GM19043 (cell line): ENCODE results near the gene TTC31.
A peak's percentile ranks its signal among the peaks of the same experiment; 100 is the strongest.
"Not testable (repeated sequence)": the region's sequence is repeated elsewhere in the genome, so short reads cannot be mapped to it uniquely, and the experiment has no call there.

ENCODE experiments used
- ATAC-seq: cut with Tn5 transposase; IDR thresholded peaks from one replicate; pipeline ENCODE4 v1.9.1; 2021; ENCODE audit warnings: low read depth; ENCODE audit not compliant: unreplicated experiment

Gene TTC31

GRCh38 chr2:74457129-74457548 is 25.7 kb upstream of the TTC31 start:
- ATAC-seq: no peak

GRCh38 chr2:74457549-74458131 is 25.2 kb upstream of the TTC31 start:
- ATAC-seq: peak; percentile 14

GRCh38 chr2:74458132-74458937 is 24.5 kb upstream of the TTC31 start, which contains the start of gene WBP1:
Gene WBP1 (plus strand): TSS chr2:74458438. CDS start chr2:74458603, 165 bp downstream.
- ATAC-seq: peak; percentile 81

- no peak for ATAC-seq
Observed at GRCh38 chr2:74458938-74459363, 23.9 kb upstream of the TTC31 start.

- ATAC-seq: not testable (repeated sequence)
Observed at GRCh38 chr2:74459503-74460118, 23.3 kb upstream of the TTC31 start.

GRCh38 chr2:74460187-74460586 is 22.7 kb upstream of the TTC31 start:
- not testable (repeated sequence) for ATAC-seq

- ATAC-seq: no peak
Observed at GRCh38 chr2:74461187-74462053, 21.5 kb upstream of the TTC31 start.

GRCh38 chr2:74462054-74462785 is 20.7 kb upstream of the TTC31 start:
- ATAC-seq: no peak

GRCh38 chr2:74462786-74463105 is 20.1 kb upstream of the TTC31 start:
- ATAC-seq: no peak

GRCh38 chr2:74464406-74464805 is 18.5 kb upstream of the TTC31 start:
- no peak for ATAC-seq

GRCh38 chr2:74470742-74471141 is 12.1 kb upstream of the TTC31 start:
- ATAC-seq: not testable (repeated sequence)

- no peak for ATAC-seq
Observed at GRCh38 chr2:74471332-74472065, 11.4 kb upstream of the TTC31 start.

GRCh38 chr2:74472086-74472944 is 10.6 kb upstream of the TTC31 start, which contains the start of gene MRPL53:
Gene MRPL53 (minus strand): TSS chr2:74472680. CDS start chr2:74472660, 20 bp downstream.
- peak; percentile 88 for ATAC-seq

- no peak for ATAC-seq
Observed at GRCh38 chr2:74472945-74473258, 10.0 kb upstream of the TTC31 start.

GRCh38 chr2:74474481-74474880 is 8.4 kb upstream of the TTC31 start:
- ATAC-seq: no peak

GRCh38 chr2:74474899-74475298 is 8.0 kb upstream of the TTC31 start:
- no peak for ATAC-seq

GRCh38 chr2:74481431-74481830 is 1.4 kb upstream of the TTC31 start:
- no peak for ATAC-seq

GRCh38 chr2:74481961-74482800 is 700 bp upstream of the TTC31 start:
- peak; percentile 36 for ATAC-seq
